ENCODE measurements around the gene DGKE.

DNA sequence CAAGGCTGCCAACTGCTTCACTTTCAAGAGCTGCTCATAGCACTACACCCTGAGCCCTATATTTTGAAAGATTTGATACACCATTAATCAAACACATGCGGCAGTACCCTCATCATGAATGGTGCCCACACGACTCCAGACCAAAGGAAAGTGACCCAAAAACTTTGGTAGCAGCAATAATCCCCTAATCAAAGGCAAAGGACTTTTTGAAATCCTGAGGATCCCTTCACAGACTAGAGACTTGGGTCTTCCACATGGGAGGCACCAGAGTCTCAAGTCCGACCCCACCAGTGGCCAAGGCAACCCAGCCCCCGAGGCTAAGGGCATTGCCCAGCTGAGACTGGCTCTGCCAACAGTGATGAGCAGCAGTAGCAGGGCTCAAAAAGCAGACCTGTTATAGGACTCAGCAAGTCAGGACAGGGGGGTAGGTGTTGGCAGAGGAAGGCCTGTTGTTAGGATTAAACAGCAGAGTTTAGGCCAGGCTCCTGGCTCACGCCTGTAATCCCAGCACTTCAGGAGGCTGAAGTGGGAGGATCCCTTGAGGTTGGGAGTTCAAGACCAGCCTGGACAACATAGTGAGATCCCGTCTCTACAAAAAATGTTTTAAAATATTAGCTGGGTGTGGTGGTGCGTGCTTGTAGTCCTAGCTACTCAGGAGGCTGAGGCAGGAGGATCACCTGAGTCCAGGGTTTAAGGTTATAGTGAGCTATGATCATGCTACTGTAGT is 76.7 kb downstream of the DGKE start:
- TF ChIP-seq, protein P1, sequence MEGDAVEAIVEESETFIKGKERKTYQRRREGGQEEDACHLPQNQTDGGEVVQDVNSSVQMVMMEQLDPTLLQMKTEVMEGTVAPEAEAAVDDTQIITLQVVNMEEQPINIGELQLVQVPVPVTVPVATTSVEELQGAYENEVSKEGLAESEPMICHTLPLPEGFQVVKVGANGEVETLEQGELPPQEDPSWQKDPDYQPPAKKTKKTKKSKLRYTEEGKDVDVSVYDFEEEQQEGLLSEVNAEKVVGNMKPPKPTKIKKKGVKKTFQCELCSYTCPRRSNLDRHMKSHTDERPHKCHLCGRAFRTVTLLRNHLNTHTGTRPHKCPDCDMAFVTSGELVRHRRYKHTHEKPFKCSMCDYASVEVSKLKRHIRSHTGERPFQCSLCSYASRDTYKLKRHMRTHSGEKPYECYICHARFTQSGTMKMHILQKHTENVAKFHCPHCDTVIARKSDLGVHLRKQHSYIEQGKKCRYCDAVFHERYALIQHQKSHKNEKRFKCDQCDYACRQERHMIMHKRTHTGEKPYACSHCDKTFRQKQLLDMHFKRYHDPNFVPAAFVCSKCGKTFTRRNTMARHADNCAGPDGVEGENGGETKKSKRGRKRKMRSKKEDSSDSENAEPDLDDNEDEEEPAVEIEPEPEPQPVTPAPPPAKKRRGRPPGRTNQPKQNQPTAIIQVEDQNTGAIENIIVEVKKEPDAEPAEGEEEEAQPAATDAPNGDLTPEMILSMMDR (IDR thresholded peaks at IDR 0.05; ENCODE audit: control extremely low read depth in 1 of 3, insufficient read depth in 1 of 3, low read depth in 1 of 3, low read length in 3 of 3), result no peak
- TF ChIP-seq ZNF274 (IDR thresholded peaks at IDR 0.05; ENCODE audit: borderline replicate concordance, extremely low read depth, low read length) (no peak), RBBP5 (IDR thresholded peaks at IDR 0.05; ENCODE audit: borderline replicate concordance, low read depth, low read length) (no peak), TAF1 (IDR thresholded peaks at IDR 0.05; ENCODE audit: low read depth, low read length) (no peak), POLR2A (IDR thresholded peaks at IDR 0.05; ENCODE audit: control extremely low read depth in 1 of 2, low read depth in 2 of 2, low read length in 2 of 2) (no peak), HDAC6 (IDR thresholded peaks at IDR 0.05; ENCODE audit: low read depth, low read length) (no peak), SP2 (IDR thresholded peaks at IDR 0.05; ENCODE audit: low read length) (no peak), RFX5 (IDR thresholded peaks at IDR 0.05; ENCODE audit: borderline replicate concordance, low read depth, low read length) (no peak), ASH2L (IDR thresholded peaks at IDR 0.05; ENCODE audit: low read length) (no peak), EZH2 (IDR thresholded peaks at IDR 0.05; ENCODE audit: low read depth, low read length, severe bottlenecking) (no peak), TCF12 (IDR thresholded peaks at IDR 0.05; ENCODE audit: low read depth, low read length) (no peak), RXRA (IDR thresholded peaks at IDR 0.05; ENCODE audit: insufficient read depth, low read depth, low read length) (no peak), CHD2 (IDR thresholded peaks at IDR 0.05; ENCODE audit: low read length) (no peak), JUN (IDR thresholded peaks at IDR 0.05; ENCODE audit: low read depth, low read length) (no peak)
